ENCODE measurements around the gene ROR1.

The ROR1 gene

GRCh38 chr1:63935553-63935952, 161.7 kb downstream of the ROR1 start:
- DNase-seq (ENCODE audit: low spot score), result no peak

GRCh38 chr1:63936276-63936675, 162.5 kb downstream of the ROR1 start:
- no peak for DNase-seq (ENCODE audit: low spot score)

- DNase-seq (ENCODE audit: low spot score), result no peak
Measured at GRCh38 chr1:63936801-63937200, 163.0 kb downstream of the ROR1 start.

- DNase-seq (ENCODE audit: low spot score), result no peak
Measured at GRCh38 chr1:63937461-63938022, 163.7 kb downstream of the ROR1 start.

- no peak for DNase-seq (ENCODE audit: low spot score)
Measured at GRCh38 chr1:63940440-63940839, 166.6 kb downstream of the ROR1 start.

- DNase-seq (ENCODE audit: low spot score), result no peak
Measured at GRCh38 chr1:63943393-63943792, 169.6 kb downstream of the ROR1 start.

- no peak for DNase-seq (ENCODE audit: low spot score)
Measured at GRCh38 chr1:63945943-63946342, 172.1 kb downstream of the ROR1 start.

GRCh38 chr1:63946866-63947491, 173.2 kb downstream of the ROR1 start:
- DNase-seq (ENCODE audit: low spot score), result no peak

- DNase-seq (ENCODE audit: low spot score), result no peak
Measured at GRCh38 chr1:63947904-63948303, 174.1 kb downstream of the ROR1 start.

- DNase-seq (ENCODE audit: low spot score), result no peak
Measured at GRCh38 chr1:63950023-63950422, 176.2 kb downstream of the ROR1 start.

GRCh38 chr1:63951059-63951946, 177.5 kb downstream of the ROR1 start:
- DNase-seq (ENCODE audit: low spot score), result no peak

- DNase-seq (ENCODE audit: low spot score), result no peak
Measured at GRCh38 chr1:63954187-63954586, 180.4 kb downstream of the ROR1 start.

- DNase-seq (ENCODE audit: low spot score), result no peak
Measured at GRCh38 chr1:63955370-63956145, 181.7 kb downstream of the ROR1 start.

- no peak for DNase-seq (ENCODE audit: low spot score)
Measured at GRCh38 chr1:63958556-63958955, 184.7 kb downstream of the ROR1 start.

- DNase-seq (ENCODE audit: low spot score), result no peak
Measured at GRCh38 chr1:63960326-63960725, 186.5 kb downstream of the ROR1 start.

GRCh38 chr1:63966016-63966415, 192.2 kb downstream of the ROR1 start:
- no peak for DNase-seq (ENCODE audit: low spot score)

GRCh38 chr1:63967901-63968300, 194.1 kb downstream of the ROR1 start:
- no peak for DNase-seq (ENCODE audit: low spot score)

GRCh38 chr1:63968663-63969440, 195.0 kb downstream of the ROR1 start:
- DNase-seq (ENCODE audit: low spot score), result no peak

GRCh38 chr1:63969441-63969901, 195.7 kb downstream of the ROR1 start:
- DNase-seq (ENCODE audit: low spot score), result peak; percentile 46

- no peak for DNase-seq (ENCODE audit: low spot score)
Measured at GRCh38 chr1:63971557-63971956, 197.7 kb downstream of the ROR1 start.

GRCh38 chr1:63973005-63973419, 199.2 kb downstream of the ROR1 start:
- no peak for DNase-seq (ENCODE audit: low spot score)

All from putamen (tissue), 1 donor.